GM23338 (cell line): ENCODE data around the gene CBS. TPM values are rescaled to one million over a fixed set of nuclear protein-coding genes. Genes with fewer than 3 reads are reported as not detected.

Experiments
- ATAC-seq: fragments of 200-7000 bp; cut with Tn5 transposase; 3 replicates; pipeline ENCODE4 v1.9.1; 2020
- DNase-seq: peaks from one replicate; pipeline ENCODE4 v3.0.0-alpha.2; 2015; ENCODE audit warnings: low spot score
- H2AFZ ChIP-seq: fragments of 200-600 bp; sonication (generic); 2 replicates; pipeline ENCODE4 v1.8.0; 2016; ENCODE audit warnings: antibody characterized with exemption, mild to moderate bottlenecking, moderate library complexity
- H3F3A ChIP-seq: fragments of 200-600 bp; sonication (generic); replicated peaks from 2 replicates; pipeline ENCODE4 v1.8.0; 2017; ENCODE audit warnings: antibody characterized with exemption, mixed run types, low read depth
- H3K27ac ChIP-seq: fragments of 200-600 bp; sonication (generic); 2 replicates; pipeline ENCODE4 v1.6.1; 2016; ENCODE audit warnings: low read depth
- H3K27me3 ChIP-seq: fragments of 200-600 bp; sonication (generic); 2 replicates; pipeline ENCODE4 v1.8.0; 2016; ENCODE audit warnings: mild to moderate bottlenecking, mixed run types, moderate library complexity; ENCODE audit not compliant: insufficient read depth
- H3K36me3 ChIP-seq: fragments of 200-600 bp; sonication (generic); 2 replicates; pipeline ENCODE4 v1.8.0; 2016; ENCODE audit warnings: mild to moderate bottlenecking; ENCODE audit not compliant: insufficient read depth
- H3K4me1 ChIP-seq: fragments of 200-600 bp; sonication (generic); 2 replicates; pipeline ENCODE4 v1.8.0; 2016; ENCODE audit warnings: mild to moderate bottlenecking, moderate library complexity; ENCODE audit not compliant: insufficient read depth
- H3K4me2 ChIP-seq: fragments of 200-600 bp; sonication (generic); 2 replicates; pipeline ENCODE4 v1.7.1; 2017; ENCODE audit warnings: mixed run types
- H3K4me3 ChIP-seq: fragments of 200-600 bp; sonication (generic); 2 replicates; pipeline ENCODE4 v1.6.1; 2016; ENCODE audit warnings: mixed run types
- H3K79me2 ChIP-seq: fragments of 200-600 bp; sonication (generic); replicated peaks from 2 replicates; pipeline ENCODE4 v1.8.0; 2017; ENCODE audit warnings: mild to moderate bottlenecking; ENCODE audit not compliant: insufficient read depth
- H3K9me2 ChIP-seq: fragments of 200-600 bp; sonication (generic); 2 replicates; pipeline ENCODE4 v1.8.0; 2017; ENCODE audit not compliant: insufficient read depth
- H4K20me1 ChIP-seq: fragments of 200-600 bp; sonication (generic); replicated peaks from 2 replicates; pipeline ENCODE4 v1.8.0; 2017; ENCODE audit warnings: mild to moderate bottlenecking; ENCODE audit not compliant: insufficient read depth
- H3K27ac Mint-ChIP-seq: 2 replicates; pipeline ENCODE4 v1.8.0; 2020; ENCODE audit warnings: inconsistent platforms, mild to moderate bottlenecking, moderate library complexity, mixed read lengths
- H3K27me3 Mint-ChIP-seq: 3 replicates; pipeline ENCODE4 v1.8.0; 2022; ENCODE audit warnings: low read depth, mild to moderate bottlenecking, moderate library complexity, mixed read lengths, inconsistent platforms; ENCODE audit not compliant: insufficient read depth, poor library complexity
- H3K36me3 Mint-ChIP-seq: 3 replicates; pipeline ENCODE4 v1.8.0; 2021; ENCODE audit warnings: low read depth, mild to moderate bottlenecking, inconsistent platforms, moderate library complexity, mixed read lengths
- H3K4me1 Mint-ChIP-seq: 3 replicates; pipeline ENCODE4 v1.8.0; 2020; ENCODE audit warnings: mild to moderate bottlenecking, inconsistent platforms, mixed read lengths
- H3K4me3 Mint-ChIP-seq: 3 replicates; pipeline ENCODE4 v1.8.0; 2021; ENCODE audit warnings: moderate library complexity, mild to moderate bottlenecking, inconsistent platforms, mixed read lengths
- H3K9me3 Mint-ChIP-seq: 3 replicates; pipeline ENCODE4 v1.8.0; 2020; ENCODE audit warnings: moderate library complexity, mild to moderate bottlenecking, inconsistent platforms, mixed read lengths
- CREB1 ChIP-seq: fragments of 250-450 bp; sonication (Bioruptor Pico); IDR thresholded peaks from 2 replicates; pipeline ENCODE4 v1.5.0; 2020; ENCODE audit warnings: low read depth, mild to moderate bottlenecking, moderate library complexity
- NANOG ChIP-seq: IDR thresholded peaks from 2 replicates; pipeline ENCODE4 v1.6.1; 2016; ENCODE audit warnings: antibody characterized with exemption, borderline replicate concordance
- POLR2AphosphoS5 ChIP-seq: IDR thresholded peaks from 2 replicates; pipeline ENCODE4 v1.6.1; 2016; ENCODE audit warnings: antibody characterized with exemption, low read depth
- ZNF331 ChIP-seq: fragments of 250-450 bp; sonication (Bioruptor Pico); IDR thresholded peaks from 2 replicates; pipeline ENCODE4 v1.5.0; 2020; ENCODE audit warnings: low read depth, mild to moderate bottlenecking, moderate library complexity
- polyA plus RNA-seq: library from polyadenylated mRNA; unstranded; fragments of >200 nt; fragmentation: Nextera tagmentation; extraction: Ambion mirVana; gene quantifications from 2 replicates; pipeline ENCODE4 v1.2.1, GENCODE V29; 2016
- total RNA-seq: library from RNA; depleted of rRNA; stranded (reverse); fragments of >200 nt; shearing (Covaris generic); gene quantifications from 2 replicates; pipeline ENCODE4 v1.2.3, GENCODE V29; 2014
- TF ChIP-seq, protein P1 (sequence below): IDR thresholded peaks from one replicate; pipeline ENCODE4 v1.6.1; 2018; ENCODE audit warnings: antibody characterized with exemption; ENCODE audit not compliant: unreplicated experiment
- TF ChIP-seq, protein P2 (sequence below), 2 experiments: fragments of 200-600 bp in 1 of 2; sonication (generic) in 1 of 2; conservative IDR thresholded peaks; 2 replicates each; pipeline versions ENCODE4 v1.5.1 to v1.6.1; 2016 to 2017; ENCODE audit warnings: antibody characterized with exemption in 2 of 2, low read depth in 2 of 2, mild to moderate bottlenecking in 2 of 2, moderate library complexity in 1 of 2
- TF ChIP-seq, protein P3 (sequence below): IDR thresholded peaks from 2 replicates; pipeline ENCODE4 v1.6.1; 2016; ENCODE audit warnings: antibody characterized with exemption
- TF ChIP-seq, protein P4 (sequence below): fragments of 250-450 bp; sonication (Bioruptor Pico); IDR thresholded peaks from 2 replicates; pipeline ENCODE4 v1.5.0; 2020; ENCODE audit warnings: mild to moderate bottlenecking, moderate library complexity

The CBS gene
- total and polyA plus RNA-seq, 2 experiments from 2014 or later: 421 to 861 TPM

DNA sequence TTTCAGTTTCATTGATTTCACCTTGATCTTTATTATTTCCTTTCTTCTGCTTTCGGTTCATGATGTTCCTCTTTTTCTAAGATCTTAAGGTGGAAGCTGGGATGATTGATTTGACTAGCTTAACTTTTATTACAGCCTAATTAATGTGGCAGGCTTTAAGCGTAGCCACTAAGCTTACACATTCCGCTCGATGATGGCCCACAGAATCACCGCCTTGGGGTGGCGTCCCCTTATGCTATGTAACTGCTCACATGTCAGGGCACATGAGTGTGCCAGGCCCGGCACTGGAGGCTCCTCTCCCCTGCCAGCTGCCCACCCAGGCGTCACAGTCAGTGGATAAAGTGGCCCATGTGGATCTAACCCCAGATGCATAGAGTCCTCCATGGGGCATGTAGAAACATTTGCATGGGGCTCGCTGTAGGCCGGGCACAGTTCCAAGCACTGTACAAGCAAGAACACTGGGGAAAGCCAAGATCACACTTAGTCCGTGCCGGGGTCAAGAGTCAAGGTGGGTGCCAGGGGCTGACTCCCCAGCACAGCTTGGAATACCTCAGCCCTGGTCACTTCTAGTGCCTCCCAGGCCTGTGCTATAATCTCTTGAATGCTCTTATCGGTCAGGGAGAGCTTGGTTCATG lies 59.6 kb downstream of the CBS start (continued):
- TF ChIP-seq, protein P1, sequence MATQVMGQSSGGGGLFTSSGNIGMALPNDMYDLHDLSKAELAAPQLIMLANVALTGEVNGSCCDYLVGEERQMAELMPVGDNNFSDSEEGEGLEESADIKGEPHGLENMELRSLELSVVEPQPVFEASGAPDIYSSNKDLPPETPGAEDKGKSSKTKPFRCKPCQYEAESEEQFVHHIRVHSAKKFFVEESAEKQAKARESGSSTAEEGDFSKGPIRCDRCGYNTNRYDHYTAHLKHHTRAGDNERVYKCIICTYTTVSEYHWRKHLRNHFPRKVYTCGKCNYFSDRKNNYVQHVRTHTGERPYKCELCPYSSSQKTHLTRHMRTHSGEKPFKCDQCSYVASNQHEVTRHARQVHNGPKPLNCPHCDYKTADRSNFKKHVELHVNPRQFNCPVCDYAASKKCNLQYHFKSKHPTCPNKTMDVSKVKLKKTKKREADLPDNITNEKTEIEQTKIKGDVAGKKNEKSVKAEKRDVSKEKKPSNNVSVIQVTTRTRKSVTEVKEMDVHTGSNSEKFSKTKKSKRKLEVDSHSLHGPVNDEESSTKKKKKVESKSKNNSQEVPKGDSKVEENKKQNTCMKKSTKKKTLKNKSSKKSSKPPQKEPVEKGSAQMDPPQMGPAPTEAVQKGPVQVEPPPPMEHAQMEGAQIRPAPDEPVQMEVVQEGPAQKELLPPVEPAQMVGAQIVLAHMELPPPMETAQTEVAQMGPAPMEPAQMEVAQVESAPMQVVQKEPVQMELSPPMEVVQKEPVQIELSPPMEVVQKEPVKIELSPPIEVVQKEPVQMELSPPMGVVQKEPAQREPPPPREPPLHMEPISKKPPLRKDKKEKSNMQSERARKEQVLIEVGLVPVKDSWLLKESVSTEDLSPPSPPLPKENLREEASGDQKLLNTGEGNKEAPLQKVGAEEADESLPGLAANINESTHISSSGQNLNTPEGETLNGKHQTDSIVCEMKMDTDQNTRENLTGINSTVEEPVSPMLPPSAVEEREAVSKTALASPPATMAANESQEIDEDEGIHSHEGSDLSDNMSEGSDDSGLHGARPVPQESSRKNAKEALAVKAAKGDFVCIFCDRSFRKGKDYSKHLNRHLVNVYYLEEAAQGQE: no peak
- no peak for TF ChIP-seq POLR2AphosphoS5

DNA sequence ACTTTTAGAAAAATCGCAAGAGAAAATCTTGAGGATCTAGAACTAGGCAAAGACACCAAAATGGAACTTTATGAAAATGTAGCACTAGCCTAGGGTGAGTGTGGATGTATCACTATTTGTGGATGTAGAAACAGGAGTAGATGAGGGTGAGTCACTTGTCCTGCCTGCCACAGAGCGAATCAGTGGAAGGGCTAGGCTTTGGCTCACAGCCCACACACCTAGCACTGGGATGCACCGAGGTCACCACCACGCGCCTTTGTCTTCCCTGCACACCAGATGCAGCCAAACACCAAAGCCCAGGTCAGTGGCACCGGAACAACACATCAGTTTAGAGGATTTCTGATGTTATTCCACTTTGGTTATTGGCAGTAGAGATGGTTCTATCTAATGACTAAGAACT lies 63.0 kb downstream of the CBS start:
- DNase-seq (no peak), ATAC-seq (no peak)
- Histone ChIP-seq H4K20me1 (no peaks in the 10 kb centered on the region), H3K36me3 (peaks cover 26% of the 10 kb centered on the region), H3K27ac (no peak overlapping the region), H3K27me3 (no peaks in the 10 kb centered on the region), H3K79me2 (no peaks in the 10 kb centered on the region; the same call in 1 of the 2 replicates), H3K4me1 (no peaks in the 10 kb centered on the region), H3F3A (no peaks in the 10 kb centered on the region), H2AFZ (no peak overlapping the region), H3K4me3 (no peak overlapping the region), H3K4me2 (no peak overlapping the region), H3K9me2 (no peaks in the 10 kb centered on the region)
- H3K27ac Mint-ChIP-seq: no peak overlapping the region
- H3K9me3 Mint-ChIP-seq: no peaks in the 10 kb centered on the region
- no peak overlapping the region for H3K4me3 Mint-ChIP-seq
- TF ChIP-seq, protein P2, sequence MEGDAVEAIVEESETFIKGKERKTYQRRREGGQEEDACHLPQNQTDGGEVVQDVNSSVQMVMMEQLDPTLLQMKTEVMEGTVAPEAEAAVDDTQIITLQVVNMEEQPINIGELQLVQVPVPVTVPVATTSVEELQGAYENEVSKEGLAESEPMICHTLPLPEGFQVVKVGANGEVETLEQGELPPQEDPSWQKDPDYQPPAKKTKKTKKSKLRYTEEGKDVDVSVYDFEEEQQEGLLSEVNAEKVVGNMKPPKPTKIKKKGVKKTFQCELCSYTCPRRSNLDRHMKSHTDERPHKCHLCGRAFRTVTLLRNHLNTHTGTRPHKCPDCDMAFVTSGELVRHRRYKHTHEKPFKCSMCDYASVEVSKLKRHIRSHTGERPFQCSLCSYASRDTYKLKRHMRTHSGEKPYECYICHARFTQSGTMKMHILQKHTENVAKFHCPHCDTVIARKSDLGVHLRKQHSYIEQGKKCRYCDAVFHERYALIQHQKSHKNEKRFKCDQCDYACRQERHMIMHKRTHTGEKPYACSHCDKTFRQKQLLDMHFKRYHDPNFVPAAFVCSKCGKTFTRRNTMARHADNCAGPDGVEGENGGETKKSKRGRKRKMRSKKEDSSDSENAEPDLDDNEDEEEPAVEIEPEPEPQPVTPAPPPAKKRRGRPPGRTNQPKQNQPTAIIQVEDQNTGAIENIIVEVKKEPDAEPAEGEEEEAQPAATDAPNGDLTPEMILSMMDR (conservative IDR thresholded peaks at IDR 0.05; ENCODE audit: low read depth in 2 of 2): no peak
- TF ChIP-seq, protein P3, sequence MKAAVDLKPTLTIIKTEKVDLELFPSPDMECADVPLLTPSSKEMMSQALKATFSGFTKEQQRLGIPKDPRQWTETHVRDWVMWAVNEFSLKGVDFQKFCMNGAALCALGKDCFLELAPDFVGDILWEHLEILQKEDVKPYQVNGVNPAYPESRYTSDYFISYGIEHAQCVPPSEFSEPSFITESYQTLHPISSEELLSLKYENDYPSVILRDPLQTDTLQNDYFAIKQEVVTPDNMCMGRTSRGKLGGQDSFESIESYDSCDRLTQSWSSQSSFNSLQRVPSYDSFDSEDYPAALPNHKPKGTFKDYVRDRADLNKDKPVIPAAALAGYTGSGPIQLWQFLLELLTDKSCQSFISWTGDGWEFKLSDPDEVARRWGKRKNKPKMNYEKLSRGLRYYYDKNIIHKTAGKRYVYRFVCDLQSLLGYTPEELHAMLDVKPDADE: no peak
- TF ChIP-seq CREB1 (CRISPR knock-in tag): no peak
- TF ChIP-seq, protein P4, sequence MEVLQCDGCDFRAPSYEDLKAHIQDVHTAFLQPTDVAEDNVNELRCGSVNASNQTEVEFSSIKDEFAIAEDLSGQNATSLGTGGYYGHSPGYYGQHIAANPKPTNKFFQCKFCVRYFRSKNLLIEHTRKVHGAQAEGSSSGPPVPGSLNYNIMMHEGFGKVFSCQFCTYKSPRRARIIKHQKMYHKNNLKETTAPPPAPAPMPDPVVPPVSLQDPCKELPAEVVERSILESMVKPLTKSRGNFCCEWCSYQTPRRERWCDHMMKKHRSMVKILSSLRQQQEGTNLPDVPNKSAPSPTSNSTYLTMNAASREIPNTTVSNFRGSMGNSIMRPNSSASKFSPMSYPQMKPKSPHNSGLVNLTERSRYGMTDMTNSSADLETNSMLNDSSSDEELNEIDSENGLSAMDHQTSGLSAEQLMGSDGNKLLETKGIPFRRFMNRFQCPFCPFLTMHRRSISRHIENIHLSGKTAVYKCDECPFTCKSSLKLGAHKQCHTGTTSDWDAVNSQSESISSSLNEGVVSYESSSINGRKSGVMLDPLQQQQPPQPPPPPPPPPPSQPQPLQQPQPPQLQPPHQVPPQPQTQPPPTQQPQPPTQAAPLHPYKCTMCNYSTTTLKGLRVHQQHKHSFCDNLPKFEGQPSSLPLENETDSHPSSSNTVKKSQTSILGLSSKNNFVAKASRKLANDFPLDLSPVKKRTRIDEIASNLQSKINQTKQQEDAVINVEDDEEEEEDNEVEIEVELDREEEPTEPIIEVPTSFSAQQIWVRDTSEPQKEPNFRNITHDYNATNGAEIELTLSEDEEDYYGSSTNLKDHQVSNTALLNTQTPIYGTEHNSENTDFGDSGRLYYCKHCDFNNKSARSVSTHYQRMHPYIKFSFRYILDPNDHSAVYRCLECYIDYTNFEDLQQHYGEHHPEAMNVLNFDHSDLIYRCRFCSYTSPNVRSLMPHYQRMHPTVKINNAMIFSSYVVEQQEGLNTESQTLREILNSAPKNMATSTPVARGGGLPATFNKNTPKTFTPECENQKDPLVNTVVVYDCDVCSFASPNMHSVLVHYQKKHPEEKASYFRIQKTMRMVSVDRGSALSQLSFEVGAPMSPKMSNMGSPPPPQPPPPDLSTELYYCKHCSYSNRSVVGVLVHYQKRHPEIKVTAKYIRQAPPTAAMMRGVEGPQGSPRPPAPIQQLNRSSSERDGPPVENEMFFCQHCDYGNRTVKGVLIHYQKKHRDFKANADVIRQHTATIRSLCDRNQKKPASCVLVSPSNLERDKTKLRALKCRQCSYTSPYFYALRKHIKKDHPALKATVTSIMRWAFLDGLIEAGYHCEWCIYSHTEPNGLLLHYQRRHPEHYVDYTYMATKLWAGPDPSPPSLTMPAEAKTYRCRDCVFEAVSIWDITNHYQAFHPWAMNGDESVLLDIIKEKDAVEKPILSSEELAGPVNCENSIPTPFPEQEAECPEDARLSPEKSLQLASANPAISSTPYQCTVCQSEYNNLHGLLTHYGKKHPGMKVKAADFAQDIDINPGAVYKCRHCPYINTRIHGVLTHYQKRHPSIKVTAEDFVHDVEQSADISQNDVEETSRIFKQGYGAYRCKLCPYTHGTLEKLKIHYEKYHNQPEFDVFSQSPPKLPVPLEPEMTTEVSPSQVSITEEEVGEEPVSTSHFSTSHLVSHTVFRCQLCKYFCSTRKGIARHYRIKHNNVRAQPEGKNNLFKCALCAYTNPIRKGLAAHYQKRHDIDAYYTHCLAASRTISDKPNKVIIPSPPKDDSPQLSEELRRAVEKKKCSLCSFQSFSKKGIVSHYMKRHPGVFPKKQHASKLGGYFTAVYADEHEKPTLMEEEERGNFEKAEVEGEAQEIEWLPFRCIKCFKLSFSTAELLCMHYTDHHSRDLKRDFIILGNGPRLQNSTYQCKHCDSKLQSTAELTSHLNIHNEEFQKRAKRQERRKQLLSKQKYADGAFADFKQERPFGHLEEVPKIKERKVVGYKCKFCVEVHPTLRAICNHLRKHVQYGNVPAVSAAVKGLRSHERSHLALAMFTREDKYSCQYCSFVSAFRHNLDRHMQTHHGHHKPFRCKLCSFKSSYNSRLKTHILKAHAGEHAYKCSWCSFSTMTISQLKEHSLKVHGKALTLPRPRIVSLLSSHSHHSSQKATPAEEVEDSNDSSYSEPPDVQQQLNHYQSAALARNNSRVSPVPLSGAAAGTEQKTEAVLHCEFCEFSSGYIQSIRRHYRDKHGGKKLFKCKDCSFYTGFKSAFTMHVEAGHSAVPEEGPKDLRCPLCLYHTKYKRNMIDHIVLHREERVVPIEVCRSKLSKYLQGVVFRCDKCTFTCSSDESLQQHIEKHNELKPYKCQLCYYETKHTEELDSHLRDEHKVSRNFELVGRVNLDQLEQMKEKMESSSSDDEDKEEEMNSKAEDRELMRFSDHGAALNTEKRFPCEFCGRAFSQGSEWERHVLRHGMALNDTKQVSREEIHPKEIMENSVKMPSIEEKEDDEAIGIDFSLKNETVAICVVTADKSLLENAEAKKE (CRISPR knock-in tag): no peak
- no peak for TF ChIP-seq NANOG
- no peak for TF ChIP-seq ZNF331 (CRISPR knock-in tag)
- peaks cover 2% of the 10 kb centered on the region for H3K27me3 Mint-ChIP-seq
- no peaks in the 10 kb centered on the region for H3K4me1 Mint-ChIP-seq
- H3K36me3 Mint-ChIP-seq: peaks cover 64% of the 10 kb centered on the region
